Neuronal stem cell (in vitro differentiated cells): ENCODE data around the gene SERPINA4.
A peak's percentile ranks its signal among the peaks of the same experiment; 100 is the strongest.

Source experiments
- DNase-seq: peaks from one replicate; pipeline ENCODE4 v3.0.0-alpha.2; 2013; ENCODE audit warnings: low spot score
- H2AFZ ChIP-seq: one replicate; pipeline ENCODE4 v1.6.1; 2013; ENCODE audit warnings: mild to moderate bottlenecking, low read length, inconsistent platforms
- H2AK5ac ChIP-seq: 2 replicates; pipeline ENCODE4 v1.6.1; 2013; ENCODE audit warnings: low read depth, mild to moderate bottlenecking, inconsistent platforms, low read length, moderate library complexity, mixed read lengths
- H2BK120ac ChIP-seq: 2 replicates; pipeline ENCODE4 v1.6.1; 2013; ENCODE audit warnings: low read depth, mild to moderate bottlenecking, inconsistent platforms, low read length, moderate library complexity, mixed read lengths
- H2BK12ac ChIP-seq: one replicate; pipeline ENCODE4 v1.6.1; 2013; ENCODE audit warnings: low read length, inconsistent platforms
- H2BK15ac ChIP-seq: 2 replicates; pipeline ENCODE4 v1.6.1; 2013; ENCODE audit warnings: mild to moderate bottlenecking, low read length, inconsistent platforms, mixed read lengths
- H2BK5ac ChIP-seq: one replicate; pipeline ENCODE4 v1.6.1; 2013; ENCODE audit warnings: inconsistent platforms, mild to moderate bottlenecking, low read length, moderate library complexity
- H3K14ac ChIP-seq: one replicate; pipeline ENCODE4 v1.6.1; 2013; ENCODE audit warnings: low read length, inconsistent platforms
- H3K18ac ChIP-seq: 2 replicates; pipeline ENCODE4 v1.6.1; 2013; ENCODE audit warnings: low read length, inconsistent platforms
- H3K23ac ChIP-seq: 2 replicates; pipeline ENCODE4 v1.6.1; 2013; ENCODE audit warnings: low read depth, mild to moderate bottlenecking, mixed read lengths, low read length, inconsistent platforms; ENCODE audit not compliant: poor library complexity
- H3K27ac ChIP-seq: replicated peaks from 3 replicates; pipeline ENCODE4 v1.5.1; 2013; ENCODE audit warnings: low read length, inconsistent platforms
- H3K27me3 ChIP-seq, 3 experiments: 2 replicates each; pipeline ENCODE4 v1.6.1; 2013; ENCODE audit warnings: low read length in 3 of 3, mild to moderate bottlenecking in 2 of 3, inconsistent platforms in 1 of 3, low read depth in 1 of 3, mixed read lengths in 1 of 3, moderate library complexity in 1 of 3; ENCODE audit not compliant: control insufficient read depth in 3 of 3, insufficient read depth in 3 of 3
- H3K36me3 ChIP-seq, 2 donors: replicated peaks in 1 of 2; 2 replicates each; pipeline ENCODE4 v1.6.1; 2013; ENCODE audit warnings: low read length in 2 of 2; ENCODE audit not compliant: control insufficient read depth in 2 of 2, insufficient read depth in 2 of 2
- H3K4ac ChIP-seq: 2 replicates; pipeline ENCODE4 v1.6.1; 2013; ENCODE audit warnings: inconsistent platforms, mild to moderate bottlenecking, low read length, moderate library complexity
- H3K4me1 ChIP-seq, 2 donors: 1 replicate in 1 of 2; 2 replicates in 1 of 2; pipeline ENCODE4 v1.6.1; 2013; ENCODE audit warnings: low read length in 2 of 2, low read depth in 1 of 2; ENCODE audit not compliant: control insufficient read depth in 2 of 2, insufficient read depth in 1 of 2
- H3K4me2 ChIP-seq: one replicate; pipeline ENCODE4 v1.6.1; 2013; ENCODE audit warnings: mild to moderate bottlenecking, low read length, inconsistent platforms; ENCODE audit not compliant: insufficient read depth, poor library complexity, severe bottlenecking
- H3K4me3 ChIP-seq, 2 donors: 2 replicates each; pipeline ENCODE4 v1.5.1; 2013; ENCODE audit warnings: low read length in 2 of 2, mild to moderate bottlenecking in 2 of 2, inconsistent platforms in 1 of 2, moderate library complexity in 1 of 2
- H3K79me1 ChIP-seq: one replicate; pipeline ENCODE4 v1.6.1; 2013; ENCODE audit warnings: low read depth, mild to moderate bottlenecking, inconsistent platforms, low read length, moderate library complexity
- H3K9ac ChIP-seq: one replicate; pipeline ENCODE4 v1.6.1; 2013; ENCODE audit warnings: mild to moderate bottlenecking, low read depth, low read length, inconsistent platforms; ENCODE audit not compliant: poor library complexity
- H3K9me3 ChIP-seq, 2 donors: replicated peaks in 1 of 2; 2 replicates each; pipeline versions ENCODE3 to v1.6.1; 2013; ENCODE audit warnings: low read length in 2 of 2, mild to moderate bottlenecking in 2 of 2, inconsistent platforms in 1 of 2, low read depth in 1 of 2, mixed read lengths in 1 of 2, moderate library complexity in 1 of 2; ENCODE audit not compliant: control insufficient read depth in 2 of 2, insufficient read depth in 1 of 2
- H4K8ac ChIP-seq: one replicate; pipeline ENCODE4 v1.6.1; 2013; ENCODE audit warnings: low read depth, mild to moderate bottlenecking, inconsistent platforms, low read length, moderate library complexity
- H4K91ac ChIP-seq: one replicate; pipeline ENCODE4 v1.6.1; 2013; ENCODE audit warnings: low read length, low read depth, mild to moderate bottlenecking, inconsistent platforms; ENCODE audit not compliant: poor library complexity
- WGBS, 2 donors: extraction: QIAGEN DNeasy Blood & Tissue Kit; methylation state at CpG; one replicate each; pipeline ENCODE4 v1.1.7; 2013; ENCODE audit warnings: missing lambda C conversion rate in 2 of 2, mixed read lengths in 1 of 2; ENCODE audit not compliant: insufficient read length in 2 of 2, insufficient replicate concordance in 1 of 2; ENCODE audit errors: extremely low coverage in 2 of 2; 5-methylcytosine and 5-hydroxymethylcytosine counted together

SERPINA4 gene

GRCh38 chr14:94614802-94615201 is 53.6 kb downstream of the SERPINA4 start:
- no peak overlapping the region for H3K23ac ChIP-seq
- no peak overlapping the region for H2BK5ac ChIP-seq
- no peak overlapping the region for H3K27ac ChIP-seq
- no peak overlapping the region for H2AK5ac ChIP-seq
- no peak overlapping the region for H2AFZ ChIP-seq
- no peaks in the 10 kb centered on the region for H3K27me3 ChIP-seq
- no peaks in the 10 kb centered on the region for H3K36me3 ChIP-seq
- H3K14ac ChIP-seq, result no peak overlapping the region
- H2BK12ac ChIP-seq, result no peak overlapping the region
- no peaks in the 10 kb centered on the region for H3K79me1 ChIP-seq
- no CpG with 5 or more reads among the region's 7 CpGs for WGBS, 2 donors
- H4K91ac ChIP-seq, result no peak overlapping the region
- H4K8ac ChIP-seq, result no peak overlapping the region
- H3K9me3 ChIP-seq, result peaks cover 9 to 11% of the 10 kb centered on the region in 2 donors
- no peak overlapping the region for H3K18ac ChIP-seq
- H3K4me3 ChIP-seq, result no peak overlapping the region
- H3K4me1 ChIP-seq, result peaks cover 0 to 9% of the 10 kb centered on the region in 2 donors
- DNase-seq, result no peak
- H3K4me2 ChIP-seq, result no peak overlapping the region
- H3K4ac ChIP-seq, result no peak overlapping the region
- no peak overlapping the region for H2BK120ac ChIP-seq
- no peak overlapping the region for H2BK15ac ChIP-seq
- H3K9ac ChIP-seq, result no peak overlapping the region

- Histone ChIP-seq H3K4me1 (peaks cover 0 to 9% of the 10 kb centered on the region in 2 donors), H3K4ac (no peak overlapping the region), H3K9ac (no peak overlapping the region), H3K36me3 (no peaks in the 10 kb centered on the region), H3K4me3 (no peak overlapping the region), H2BK5ac (no peak overlapping the region), H2AK5ac (no peak overlapping the region), H3K9me3 (peaks cover 9 to 11% of the 10 kb centered on the region in 2 donors), H3K18ac (no peak overlapping the region), H2BK120ac (no peak overlapping the region), H2BK15ac (no peak overlapping the region), H2BK12ac (no peak overlapping the region), H4K8ac (no peak overlapping the region), H3K14ac (no peak overlapping the region), H3K4me2 (no peak overlapping the region), H3K23ac (no peak overlapping the region), H4K91ac (no peak overlapping the region), H3K79me1 (no peaks in the 10 kb centered on the region), H2AFZ (no peak overlapping the region), H3K27me3 (no peaks in the 10 kb centered on the region), H3K27ac (no peak overlapping the region)
- no CpG with 5 or more reads among the region's 3 CpGs for WGBS, 2 donors
- DNase-seq, result no peak
Measured at GRCh38 chr14:94615254-94615653, 54.0 kb downstream of the SERPINA4 start.

- Histone ChIP-seq H3K4ac (no peak overlapping the region), H3K14ac (no peak overlapping the region), H3K79me1 (no peaks in the 10 kb centered on the region), H3K9ac (peak overlapping the region; percentile 9), H3K4me1 (peaks cover 0 to 9% of the 10 kb centered on the region in 2 donors), H2BK15ac (no peak overlapping the region), H2BK5ac (no peak overlapping the region), H2BK12ac (no peak overlapping the region), H2AFZ (no peak overlapping the region), H3K36me3 (no peaks in the 10 kb centered on the region), H3K9me3 (peaks cover 9 to 11% of the 10 kb centered on the region in 2 donors), H3K4me2 (no peak overlapping the region), H3K18ac (peak overlapping the region; percentile 17), H3K23ac (peak overlapping the region; percentile 38), H2AK5ac (peak overlapping the region; percentile 21), H3K4me3 (no peak overlapping the region), H2BK120ac (no peak overlapping the region), H4K8ac (no peak overlapping the region), H3K27ac (no peak overlapping the region), H4K91ac (no peak overlapping the region), H3K27me3 (no peaks in the 10 kb centered on the region)
- DNase-seq, result no peak
- WGBS, 2 donors, result no CpG with 5 or more reads among the region's 8 CpGs
Measured at GRCh38 chr14:94615823-94616570, 54.8 kb downstream of the SERPINA4 start.

GRCh38 chr14:94617366-94617941 is 56.2 kb downstream of the SERPINA4 start:
- H3K9ac ChIP-seq, result no peak overlapping the region
- no peak overlapping the region for H3K23ac ChIP-seq
- no peak overlapping the region for H4K8ac ChIP-seq
- no CpG with 5 or more reads among the region's 5 CpGs for WGBS, 2 donors
- no peak overlapping the region for H3K4me2 ChIP-seq
- H3K4me3 ChIP-seq, result no peak overlapping the region
- H3K9me3 ChIP-seq, result peaks cover 9 to 11% of the 10 kb centered on the region in 2 donors
- no peaks in the 10 kb centered on the region for H3K79me1 ChIP-seq
- no peak overlapping the region for H3K27ac ChIP-seq
- no peak overlapping the region for H2BK5ac ChIP-seq
- H3K27me3 ChIP-seq, result no peaks in the 10 kb centered on the region
- H2BK120ac ChIP-seq, result no peak overlapping the region
- H3K14ac ChIP-seq, result no peak overlapping the region
- H2AK5ac ChIP-seq, result no peak overlapping the region
- no peak overlapping the region for H2AFZ ChIP-seq
- H4K91ac ChIP-seq, result no peak overlapping the region
- no peak overlapping the region for H2BK12ac ChIP-seq
- no peak overlapping the region for H3K18ac ChIP-seq
- DNase-seq, result no peak
- no peak overlapping the region for H2BK15ac ChIP-seq
- no peak overlapping the region for H3K4ac ChIP-seq
- no peaks in the 10 kb centered on the region for H3K36me3 ChIP-seq
- peaks cover 0 to 8% of the 10 kb centered on the region in 2 donors for H3K4me1 ChIP-seq
